GM12874 (cell line): ENCODE results near the gene YARS1.

Experiments
- CTCF ChIP-seq: IDR thresholded peaks from 2 replicates; pipeline ENCODE4 v1.5.1; 2011; ENCODE audit warnings: low read depth, mild to moderate bottlenecking, control low read depth, low read length, moderate library complexity; ENCODE audit not compliant: insufficient read depth

Gene YARS1

GRCh38 chr1:32783851-32784250 is 33.3 kb downstream of the YARS1 start:
- TF ChIP-seq CTCF: no peak

GRCh38 chr1:32782086-32782485 is 35.1 kb downstream of the YARS1 start:
- no peak for TF ChIP-seq CTCF

- TF ChIP-seq CTCF: no peak
Measured at GRCh38 chr1:32780628-32781234, 36.4 kb downstream of the YARS1 start.

GRCh38 chr1:32780005-32780404 is 37.2 kb downstream of the YARS1 start:
- TF ChIP-seq CTCF: no peak

- no peak for TF ChIP-seq CTCF
Measured at GRCh38 chr1:32779242-32779641, 37.9 kb downstream of the YARS1 start.

GRCh38 chr1:32775640-32776337 is 41.4 kb downstream of the YARS1 start:
- TF ChIP-seq CTCF: no peak

GRCh38 chr1:32774950-32775634 is 42.1 kb downstream of the YARS1 start:
- no peak for TF ChIP-seq CTCF
